HepG2 (cell line): ENCODE data around the gene CSTPP1. TPM values are rescaled to one million over a fixed set of nuclear protein-coding genes. Genes with fewer than 3 reads are reported as not detected.
A peak's percentile ranks its signal among the peaks of the same experiment; 100 is the strongest.

Experiments
- ATAC-seq: fragments of 200-7000 bp; cut with Tn5 transposase; 3 replicates; pipeline ENCODE4 v1.9.1; 2020; ENCODE audit warnings: mild to moderate bottlenecking, moderate library complexity
- BruUV-seq: library from RNA; stranded (reverse); fragments of 400-500 nt; replicated peaks from 2 replicates; lab custom pipeline; 2021; lab: Mats Ljungman, UMichigan
- CTCF ChIA-PET: fragments of 300-600 bp; formaldehyde crosslinking; extraction: SDS; loops from one replicate; lab custom pipeline; 2021; ENCODE audit warnings: low total read pairs, inconsistent platforms, low intra/inter-chr PET ratio; lab: Yijun Ruan, JAX
- POLR2A ChIA-PET: fragments of 350-600 bp; sonication (Branson Sonifier 250); formaldehyde crosslinking; loops from one replicate; lab custom pipeline; 2020; ENCODE audit warnings: antibody characterized with exemption, inconsistent platforms; lab: Yijun Ruan, JAX
- DNase-seq: peaks from one replicate; pipeline ENCODE4 v3.0.0-alpha.2; 2015; ENCODE audit warnings: low spot score
- FAIRE-seq: peaks from 3 replicates; lab custom pipeline; 2011; peaks lifted over from hg19 to GRCh38; lab: Jason Lieb, UNC
- H2AFZ ChIP-seq: one replicate; pipeline ENCODE4 v1.6.1; 2011; ENCODE audit warnings: low read length, inconsistent platforms
- H3K27ac ChIP-seq: fragments of 300-600 bp; 3 replicates; pipeline ENCODE4 v1.8.0; 2011; ENCODE audit warnings: mixed run types, mild to moderate bottlenecking, mixed read lengths, low read length, inconsistent platforms; ENCODE audit not compliant: insufficient read depth; ENCODE audit errors: extremely low read length
- H3K27me3 ChIP-seq, 2 experiments: fragments of 200-600 bp in 1 of 2; 2 replicates in 1 of 2; 3 replicates in 1 of 2; pipeline versions ENCODE4 v1.6.0 to v1.8.0; 2011; ENCODE audit warnings: low read length in 2 of 2, mild to moderate bottlenecking in 2 of 2, moderate library complexity in 2 of 2, inconsistent platforms in 1 of 2; ENCODE audit not compliant: insufficient read depth in 2 of 2, control insufficient read depth in 1 of 2
- H3K36me3 ChIP-seq, 2 experiments: fragments of 200-600 bp in 1 of 2; replicated peaks in 1 of 2; 2 replicates in 1 of 2; 3 replicates in 1 of 2; pipeline versions ENCODE4 v1.5.1 to v1.8.0; 2011; ENCODE audit warnings: low read length in 2 of 2, inconsistent platforms in 1 of 2; ENCODE audit not compliant: insufficient read depth in 2 of 2, control insufficient read depth in 1 of 2
- H3K4me1 ChIP-seq: 2 replicates; pipeline ENCODE4 v1.5.1; 2012; ENCODE audit warnings: low read length, inconsistent platforms; ENCODE audit not compliant: insufficient read depth
- H3K4me2 ChIP-seq: 2 replicates; pipeline ENCODE4 v1.6.0; 2011; ENCODE audit warnings: low read depth, low read length, inconsistent platforms
- H3K4me3 ChIP-seq, 3 experiments: fragments of 200-600 bp in 1 of 3; sonication (generic), shearing (Covaris generic) in 1 of 3; replicated peaks in 1 of 3; 2 replicates each; pipeline ENCODE4 v1.5.1; 2011 to 2016; ENCODE audit warnings: low read length in 3 of 3, inconsistent platforms in 2 of 3, low read depth in 2 of 3, mild to moderate bottlenecking in 2 of 3, control low read depth in 1 of 3, mixed read lengths in 1 of 3; ENCODE audit not compliant: insufficient read depth in 1 of 3
- H3K79me2 ChIP-seq: one replicate; pipeline ENCODE4 v1.6.1; 2011; ENCODE audit warnings: low read length, inconsistent platforms; ENCODE audit not compliant: insufficient read depth
- H3K9ac ChIP-seq: 2 replicates; pipeline ENCODE4 v1.6.0; 2011; ENCODE audit warnings: mild to moderate bottlenecking, low read depth, low read length, inconsistent platforms; ENCODE audit not compliant: insufficient read depth
- H3K9me3 ChIP-seq: 2 replicates; pipeline ENCODE4 v1.5.1; 2012; ENCODE audit warnings: mild to moderate bottlenecking, low read length
- H4K20me1 ChIP-seq: 2 replicates; pipeline ENCODE4 v1.6.0; 2011; ENCODE audit warnings: inconsistent platforms, mild to moderate bottlenecking, low read length, moderate library complexity; ENCODE audit not compliant: insufficient read depth
- ARHGAP35 ChIP-seq: sonication (generic); formaldehyde crosslinking; IDR thresholded peaks from 2 replicates; pipeline ENCODE4 v1.9.0; 2022; ENCODE audit warnings: mild to moderate bottlenecking, inconsistent platforms, moderate library complexity, missing genetic modification reagents, borderline replicate concordance
- EED ChIP-seq: sonication (generic); formaldehyde crosslinking; IDR thresholded peaks from 2 replicates; pipeline ENCODE4 v1.5.0; 2020; ENCODE audit warnings: mild to moderate bottlenecking, missing genetic modification reagents
- FLYWCH1 ChIP-seq: sonication (generic); formaldehyde crosslinking; IDR thresholded peaks from 2 replicates; pipeline ENCODE4 v1.8.1; 2023; ENCODE audit warnings: mild to moderate bottlenecking, missing genetic modification reagents
- GTF3A ChIP-seq: sonication (generic); formaldehyde crosslinking; conservative IDR thresholded peaks from 2 replicates; pipeline ENCODE4 v1.4.0; 2020; ENCODE audit warnings: mild to moderate bottlenecking, missing genetic modification reagents
- HES4 ChIP-seq: sonication (generic); formaldehyde crosslinking; IDR thresholded peaks from 2 replicates; pipeline ENCODE4 v1.9.0; 2021; ENCODE audit warnings: mild to moderate bottlenecking, missing genetic modification reagents, borderline replicate concordance
- JUND ChIP-seq: sonication (generic); formaldehyde crosslinking; IDR thresholded peaks from 2 replicates; pipeline ENCODE4 v1.8.0; 2022; ENCODE audit warnings: mild to moderate bottlenecking, missing genetic modification reagents
- MIER2 ChIP-seq: IDR thresholded peaks from 2 replicates; pipeline ENCODE4 v1.6.1; 2016; ENCODE audit warnings: missing biosample characterization, missing genetic modification reagents
- PCBP1 ChIP-seq: fragments of 200-400 bp; formaldehyde crosslinking; IDR thresholded peaks from 2 replicates; pipeline ENCODE4 v1.6.1; 2017; ENCODE audit warnings: mild to moderate bottlenecking, low read depth, low read length, borderline replicate concordance
- ZBTB25 ChIP-seq: IDR thresholded peaks from 2 replicates; pipeline ENCODE4 v1.6.1; 2018; ENCODE audit warnings: missing genetic modification reagents
- ZFP36 ChIP-seq: fragments of 150-350 bp; IDR thresholded peaks from 2 replicates; pipeline ENCODE4 v1.6.1; 2018; ENCODE audit warnings: borderline replicate concordance, low read length, low read depth; ENCODE audit not compliant: partially characterized antibody
- ZFP82 ChIP-seq: sonication (generic); formaldehyde crosslinking; IDR thresholded peaks from 2 replicates; pipeline ENCODE4 v1.5.1; 2020; ENCODE audit warnings: mild to moderate bottlenecking, missing genetic modification reagents, borderline replicate concordance
- ZNF557 ChIP-seq: sonication (generic); formaldehyde crosslinking; IDR thresholded peaks from 2 replicates; pipeline ENCODE4 v1.4.0; 2020; ENCODE audit warnings: missing genetic modification reagents
- WGBS: methylation state at CpG from one replicate; pipeline ENCODE4 v1.1.6; 2017; ENCODE audit warnings: low lambda C conversion rate; 5-methylcytosine and 5-hydroxymethylcytosine counted together
- in situ Hi-C: cut with HindIII; loops from 2 replicates; pipeline ENCODE4 v1.10.0; 2017; ENCODE audit warnings: low pct_unique_long_range_greater_than_20kb; ENCODE audit not compliant: extremely low pct_ligation_motif_present
- intact Hi-C: fragments of 100-400 bp; cut with micrococcal nuclease; formaldehyde crosslinking; loops from one replicate; pipeline ENCODE4 v1.10.0; 2022; ENCODE audit not compliant: unreplicated experiment
- polyA plus RNA-seq, 8 experiments: library from polyadenylated mRNA; depleted of rRNA in 3 of 8; stranded (reverse) in 7 of 8; unstranded in 1 of 8; fragments of >200 nt; fragmentation: Illumina TruSeq in 4 of 8; extraction: Trizol in 4 of 8; gene quantifications; 2 replicates each; pipeline versions ENCODE4 v1.2.1 to v1.2.3, GENCODE V29; 2011 to 2016; ENCODE audit warnings: low read depth in 4 of 8, missing spikeins in 1 of 8, mixed read lengths in 1 of 8; ENCODE audit not compliant: insufficient read depth in 1 of 8
- total RNA-seq, 5 experiments: library from RNA; depleted of rRNA; stranded (reverse); fragments of >200 nt; fragmentation: Illumina TruSeq; extraction: Trizol; gene quantifications; 2 replicates each; pipeline ENCODE4 v1.2.3, GENCODE V29; 2016; ENCODE audit warnings: low read depth in 1 of 5
- TF ChIP-seq, protein P1 (sequence below): sonication (generic); IDR thresholded peaks from 2 replicates; pipeline ENCODE4 v1.6.1; 2016; ENCODE audit warnings: low read depth, borderline replicate concordance

Gene CSTPP1
- total and polyA plus RNA-seq, 2 of the 13 experiments (the other 11 are each of a cell fraction or from before 2014, with no cell fraction given), result 12.3 to 14.6 TPM

- Histone ChIP-seq H3K36me3 (no peaks in the 10 kb centered on the region), H3K4me1 (no peaks in the 10 kb centered on the region), H3K9ac (no peak overlapping the region), H2AFZ (no peak overlapping the region), H3K9me3 (no peaks in the 10 kb centered on the region), H3K27me3 (no peaks in the 10 kb centered on the region), H3K4me2 (no peak overlapping the region), H4K20me1 (no peaks in the 10 kb centered on the region), H3K4me3 (no peak overlapping the region), H3K79me2 (no peaks in the 10 kb centered on the region), H3K27ac (no peak overlapping the region)
- ChIA-PET CTCF (no interaction called here), POLR2A (no interaction called here)
- WGBS, result 82% methylated on average over 3 of the region's 3 CpGs
- FAIRE-seq (no peak), ATAC-seq (no peak), DNase-seq (no peak)
- intact Hi-C loops, result no loop called here
- TF ChIP-seq, protein P1, sequence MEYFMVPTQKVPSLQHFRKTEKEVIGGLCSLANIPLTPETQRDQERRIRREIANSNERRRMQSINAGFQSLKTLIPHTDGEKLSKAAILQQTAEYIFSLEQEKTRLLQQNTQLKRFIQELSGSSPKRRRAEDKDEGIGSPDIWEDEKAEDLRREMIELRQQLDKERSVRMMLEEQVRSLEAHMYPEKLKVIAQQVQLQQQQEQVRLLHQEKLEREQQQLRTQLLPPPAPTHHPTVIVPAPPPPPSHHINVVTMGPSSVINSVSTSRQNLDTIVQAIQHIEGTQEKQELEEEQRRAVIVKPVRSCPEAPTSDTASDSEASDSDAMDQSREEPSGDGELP, result 0 out of 2 replicates have a peak, but pooled peaks have one; percentile 15
- no peak for TF ChIP-seq GTF3A (CRISPR knock-in tag)
- TF ChIP-seq MIER2 (CRISPR knock-in tag), result no peak
- BruUV-seq, result no TSS peak
- in situ Hi-C loops, result no loop called here
Measured at GRCh38 chr11:47130543-47130942, 194.0 kb downstream of the CSTPP1 start.

- Histone ChIP-seq H3K4me2 (no peak overlapping the region), H3K79me2 (no peaks in the 10 kb centered on the region), H2AFZ (no peak overlapping the region), H3K4me1 (no peaks in the 10 kb centered on the region), H3K4me3 (no peak overlapping the region), H3K9me3 (no peaks in the 10 kb centered on the region), H3K27ac (no peak overlapping the region), H4K20me1 (no peaks in the 10 kb centered on the region), H3K27me3 (no peaks in the 10 kb centered on the region), H3K36me3 (no peaks in the 10 kb centered on the region), H3K9ac (no peak overlapping the region)
- DNase-seq (no peak), ATAC-seq (no peak), FAIRE-seq (no peak)
- WGBS, result 80% methylated on average over 2 of the region's 2 CpGs
- in situ Hi-C loops, result no loop called here
- ChIA-PET POLR2A (no interaction called here), CTCF (no interaction called here)
- intact Hi-C loops, result no loop called here
- TF ChIP-seq EED, result no peak
- no peak for TF ChIP-seq ZBTB25
- TF ChIP-seq ZFP36, result no peak
- no peak for TF ChIP-seq PCBP1
- no peak for TF ChIP-seq ZNF557 (CRISPR knock-in tag)
- no peak for TF ChIP-seq ZFP82
- no peak for TF ChIP-seq JUND
- no peak for TF ChIP-seq FLYWCH1 (CRISPR knock-in tag)
- no peak for TF ChIP-seq ARHGAP35 (CRISPR knock-in tag)
- no peak for TF ChIP-seq HES4 (CRISPR knock-in tag)
- BruUV-seq, result no TSS peak
Measured at GRCh38 chr11:47131136-47131535, 194.6 kb downstream of the CSTPP1 start.
